ENCODE measurements around the gene FMN2.

GRCh38 chr1:240467895-240468294, 376.2 kb downstream of the FMN2 start:
- no peak for TF ChIP-seq POLR2A (IDR thresholded peaks at IDR 0.05; ENCODE audit: low read depth, low read length)
- TF ChIP-seq POLR2AphosphoS5 (IDR thresholded peaks at IDR 0.05; ENCODE audit: low read depth, low read length), result no peak
- TF ChIP-seq TAF1 (IDR thresholded peaks at IDR 0.05; ENCODE audit: low read depth, low read length), result no peak
- no peak for TF ChIP-seq PAX5 (IDR thresholded peaks at IDR 0.05; ENCODE audit: insufficient read depth, low read length, severe bottlenecking)
- no peak for TF ChIP-seq POU2F2 (IDR thresholded peaks at IDR 0.05; ENCODE audit: low read depth, low read length)
- TF ChIP-seq SPI1 (IDR thresholded peaks at IDR 0.05; ENCODE audit: low read depth, low read length), result no peak

All from GM12891 (cell line).